Heart right ventricle (tissue), 16 donors: ENCODE results near the gene KDM4F. TPM values are rescaled to one million over a fixed set of nuclear protein-coding genes. Genes with fewer than 3 reads are reported as not detected.
"Not testable (repeated sequence)": the region's sequence is repeated elsewhere in the genome, so short reads cannot be mapped to it uniquely, and the experiment has no call there.

Experiments
- ATAC-seq, 8 donors: fragments of 200-7000 bp; cut with Tn5 transposase; one replicate each; pipeline ENCODE4 v1.9.1; 2020; ENCODE audit warnings: mild to moderate bottlenecking in 8 of 8, moderate library complexity in 8 of 8, moderate number of reproducible peaks in 1 of 8
- DNase-seq, 2 donors: peaks; one replicate each; pipeline ENCODE4 v3.0.0-alpha.2; 2020
- H3K27ac ChIP-seq, 10 donors: fragments of 200-600 bp; sonication (generic) in 2 of 10; one replicate each; pipeline versions ENCODE4 v1.5.0 to v1.8.0; 2020 to 2022; ENCODE audit warnings: mild to moderate bottlenecking in 3 of 10
- H3K27me3 ChIP-seq, 7 donors: fragments of 200-600 bp; one replicate each; pipeline ENCODE4 v1.8.0; 2021 to 2022; ENCODE audit warnings: mild to moderate bottlenecking in 2 of 7
- H3K36me3 ChIP-seq, 9 donors: fragments of 200-600 bp; sonication (generic) in 1 of 9; one replicate each; pipeline versions ENCODE4 v1.5.0 to v1.8.0; 2020 to 2022; ENCODE audit warnings: mild to moderate bottlenecking in 2 of 9
- H3K4me1 ChIP-seq, 9 donors: fragments of 200-600 bp; sonication (generic) in 1 of 9; one replicate each; pipeline versions ENCODE4 v1.5.0 to v1.8.0; 2020 to 2022; ENCODE audit warnings: mild to moderate bottlenecking in 4 of 9
- H3K4me3 ChIP-seq, 10 donors: fragments of 200-600 bp; sonication (generic) in 2 of 10; one replicate each; pipeline versions ENCODE4 v1.5.0 to v1.8.0; 2020 to 2022; ENCODE audit warnings: mild to moderate bottlenecking in 7 of 10, moderate library complexity in 2 of 10
- H3K9me3 ChIP-seq, 11 donors: fragments of 200-600 bp in 10 of 11; sonication (generic) in 2 of 11; one replicate each; pipeline versions ENCODE4 v1.5.0 to v1.8.0; 2013 to 2022; ENCODE audit warnings: mild to moderate bottlenecking in 2 of 11, control low read depth in 1 of 11, moderate library complexity in 1 of 11
- WGBS, 2 donors: extraction: QIAGEN DNeasy Blood & Tissue Kit; methylation state at CpG; one replicate each; pipeline ENCODE4 v1.1.7; 2013; ENCODE audit warnings: inconsistent platforms in 1 of 2; 5-methylcytosine and 5-hydroxymethylcytosine counted together
- intact Hi-C, 10 donors: fragments of 100-400 bp; cut with DNase I; formaldehyde crosslinking; loops; one replicate each; pipeline versions ENCODE4 v1.11.1 to v1.14.2; 2022
- long read RNA-seq, 3 donors: library from polyadenylated mRNA; unstranded; transcript quantifications; one replicate each; pipeline ENCODE4 v2.0.0, GENCODE V29; 2020 to 2021
- polyA plus RNA-seq, 2 donors: library from polyadenylated mRNA; stranded (reverse); fragments of 200-250 nt; gene quantifications; one replicate each; pipeline ENCODE4 v1.2.3, GENCODE V29; 2013
- total RNA-seq, 10 donors: library from RNA; stranded (reverse); fragmentation: NEBNext Ultra II Directional in 3 of 10; extraction: Animal tissue kit (Norgen Biotek cat#: 25700) in 3 of 10; gene quantifications; one replicate each; pipeline versions ENCODE4 v1.2.1 to v1.2.4, GENCODE V29; 2021 to 2023
- TF ChIP-seq, protein P1 (sequence below), 9 donors: fragments of 200-600 bp; sonication (generic) in 2 of 9; IDR thresholded peaks; one replicate each; pipeline versions ENCODE4 v1.5.0 to v1.8.0; 2021 to 2022; ENCODE audit warnings: antibody characterized with exemption in 9 of 9, mild to moderate bottlenecking in 5 of 9, moderate library complexity in 1 of 9
- donor health status: Arrhythmogenic right ventricular cardiomyopathy.
- donor health status: ischemic (EF 13 %, LVEDD 7.1; RV severe dilation, severe dysfunction).
- donor health status: healthy with polysubstance abuse.
- donor health status: DM: no; HTN: yes; CAD: no.
- donor health status: DM: no; HTN: no; CAD: no.
- donor health status: ischemic (EF 25% LVEDD 6.9; RV normal size, moderate dysfunction).
- donor health status: ischemic (EF 25% LVEDD 5.7; RV mildly dilated, moderate dysfunction).
- donor health status: healthy.
- donor health status: DM: yes; HTN: yes; CAD: no.
- donor health status: Ischemic cardiomyopathy.
- donor health status: ischemic (EF 35%, LVEDD 5.7; RV mildly dilated, moderate dysfunction).
- donor health status: nonischemic (EF 11% LVEDD 7.7; RV severe dilation, severe dysfunction).
- donor health status: DM: yes; HTN: yes; CAD: no.
- donor health status: PGD.
- donor health status: ischemic (EF 29% LVEDD 5.4; RV normal size, mild dysfunction).
- donor health status: nonischemic (EF 23%, LVEDD 6.1; RV moderate dilation, normal function).

KDM4F gene
- total RNA-seq = not detected
- not detected for polyA plus RNA-seq
- long read RNA-seq, donor 1 = 0 reads
- long read RNA-seq, donor 2 = 0 reads
- long read RNA-seq, donor 3 = 0 reads

GRCh38 chr11:95049122-95049521 lies at the start of gene KDM4F:
Gene KDM4F (plus strand): TSS chr11:95049422.
- WGBS, 2 donors = 63 to 64% methylated on average over 3 of the region's 3 CpGs
- H3K27me3 ChIP-seq = peaks cover 0 to 31% (median 24%) of the 10 kb centered on the region in 7 donors
- H3K27ac ChIP-seq, DNase-seq, ATAC-seq, H3K4me1 ChIP-seq, H3K9me3 ChIP-seq, intact Hi-C loops, H3K4me3 ChIP-seq, H3K36me3 ChIP-seq: not testable (repeated sequence)

- ATAC-seq (no peak), DNase-seq (no peak)
- Histone ChIP-seq H3K27ac (no peak overlapping the region), H3K9me3 (peaks cover 0 to 9% (median 0%) of the 10 kb centered on the region in 11 donors), H3K36me3 (peaks cover 0 to 5% (median 0%) of the 10 kb centered on the region in 9 donors), H3K4me1 (no peaks in the 10 kb centered on the region), H3K27me3 (no peaks in the 10 kb centered on the region), H3K4me3 (no peak overlapping the region)
- TF ChIP-seq, protein P1, sequence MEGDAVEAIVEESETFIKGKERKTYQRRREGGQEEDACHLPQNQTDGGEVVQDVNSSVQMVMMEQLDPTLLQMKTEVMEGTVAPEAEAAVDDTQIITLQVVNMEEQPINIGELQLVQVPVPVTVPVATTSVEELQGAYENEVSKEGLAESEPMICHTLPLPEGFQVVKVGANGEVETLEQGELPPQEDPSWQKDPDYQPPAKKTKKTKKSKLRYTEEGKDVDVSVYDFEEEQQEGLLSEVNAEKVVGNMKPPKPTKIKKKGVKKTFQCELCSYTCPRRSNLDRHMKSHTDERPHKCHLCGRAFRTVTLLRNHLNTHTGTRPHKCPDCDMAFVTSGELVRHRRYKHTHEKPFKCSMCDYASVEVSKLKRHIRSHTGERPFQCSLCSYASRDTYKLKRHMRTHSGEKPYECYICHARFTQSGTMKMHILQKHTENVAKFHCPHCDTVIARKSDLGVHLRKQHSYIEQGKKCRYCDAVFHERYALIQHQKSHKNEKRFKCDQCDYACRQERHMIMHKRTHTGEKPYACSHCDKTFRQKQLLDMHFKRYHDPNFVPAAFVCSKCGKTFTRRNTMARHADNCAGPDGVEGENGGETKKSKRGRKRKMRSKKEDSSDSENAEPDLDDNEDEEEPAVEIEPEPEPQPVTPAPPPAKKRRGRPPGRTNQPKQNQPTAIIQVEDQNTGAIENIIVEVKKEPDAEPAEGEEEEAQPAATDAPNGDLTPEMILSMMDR (IDR thresholded peaks at IDR 0.05) = no peak
- intact Hi-C loops = no loop called here
Measured at GRCh38 chr11:95003716-95004115, 45.5 kb upstream of the KDM4F start.

DNA sequence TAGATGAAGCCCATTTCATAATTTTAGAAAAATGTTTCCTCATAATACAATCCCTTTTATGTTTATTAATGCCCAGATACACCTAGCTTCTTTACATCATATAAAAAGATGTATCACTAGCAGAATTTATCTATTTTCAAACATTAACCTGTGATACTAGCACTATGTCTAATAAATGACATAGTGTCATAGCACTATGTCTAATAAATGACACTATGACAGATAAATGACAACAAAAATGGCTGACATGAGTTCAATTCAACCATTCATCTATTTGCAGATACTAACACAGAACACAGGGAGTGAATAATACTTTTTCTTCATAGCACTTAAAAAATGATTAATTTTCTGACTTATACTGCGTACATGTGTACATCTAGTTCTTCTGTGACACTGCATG lies 43.6 kb upstream of the KDM4F start:
- DNase-seq (no peak), ATAC-seq (no peak)
- Histone ChIP-seq H3K9me3 (peaks cover 0 to 11% (median 0%) of the 10 kb centered on the region in 11 donors), H3K27ac (no peak overlapping the region), H3K36me3 (no peaks in the 10 kb centered on the region), H3K27me3 (no peaks in the 10 kb centered on the region), H3K4me1 (no peaks in the 10 kb centered on the region), H3K4me3 (no peak overlapping the region)
- TF ChIP-seq, protein P1 (IDR thresholded peaks at IDR 0.05) = no peak
- intact Hi-C loops = no loop called here
- WGBS, 2 donors = 84 to 86% methylated on average over 1 of the region's 1 CpG

GRCh38 chr11:95011376-95011775 lies 37.8 kb upstream of the KDM4F start:
- H3K9me3 ChIP-seq = peaks cover 0 to 11% (median 0%) of the 10 kb centered on the region in 11 donors
- peaks cover 0 to 10% (median 0%) of the 10 kb centered on the region in 7 donors for H3K27me3 ChIP-seq
- TF ChIP-seq, protein P1 (IDR thresholded peaks at IDR 0.05) = no peak
- no peak overlapping the region for H3K27ac ChIP-seq
- H3K36me3 ChIP-seq = no peaks in the 10 kb centered on the region
- H3K4me1 ChIP-seq = no peaks in the 10 kb centered on the region
- no peak overlapping the region for H3K4me3 ChIP-seq
- DNase-seq (no peak), ATAC-seq (no peak)
- intact Hi-C loops = no loop called here

DNA sequence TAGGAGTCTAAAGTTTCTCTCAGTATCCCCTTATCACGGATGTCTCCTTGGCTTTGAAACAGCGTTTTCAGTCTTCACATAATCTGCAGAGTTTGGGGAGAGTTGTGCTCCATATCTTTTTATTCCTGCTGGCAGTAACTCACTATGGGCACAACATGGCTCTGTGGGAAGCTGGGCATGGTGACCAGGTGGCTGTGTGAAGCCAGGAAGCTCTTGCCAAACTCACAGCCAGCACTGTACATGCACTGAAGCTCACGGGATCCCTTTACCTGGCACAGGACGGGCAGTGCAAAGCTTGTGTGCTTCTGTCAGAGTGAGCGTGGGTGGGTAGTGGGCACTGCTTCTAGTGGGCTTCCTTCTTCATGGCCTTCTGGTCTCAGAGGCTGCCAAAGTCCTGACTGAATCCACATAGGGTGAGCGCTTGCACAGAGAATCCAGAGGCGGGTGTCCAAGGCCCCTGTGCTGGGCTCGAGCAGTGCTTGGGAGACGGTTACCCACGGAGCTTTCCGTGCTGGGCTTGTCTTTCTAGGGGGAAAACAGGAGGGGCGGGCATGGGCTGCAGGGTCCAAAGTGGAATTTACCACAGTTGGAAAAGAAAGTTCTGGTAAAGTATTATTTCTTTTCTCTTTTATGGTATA lies 34.9 kb upstream of the KDM4F start:
- DNase-seq (no peak), ATAC-seq (no peak)
- Histone ChIP-seq H3K4me3 (no peak overlapping the region), H3K36me3 (no peaks in the 10 kb centered on the region), H3K4me1 (no peaks in the 10 kb centered on the region), H3K27ac (no peak overlapping the region), H3K27me3 (peaks cover 0 to 10% (median 0%) of the 10 kb centered on the region in 7 donors), H3K9me3 (no peaks in the 10 kb centered on the region)
- TF ChIP-seq, protein P1 (IDR thresholded peaks at IDR 0.05) = no peak
- WGBS, 2 donors = 83 to 86% methylated on average over 12 of the region's 12 CpGs
- intact Hi-C loops = no loop called here
